ENCODE results near the gene GCHFR. TPM values are rescaled to one million over a fixed set of nuclear protein-coding genes. Genes with fewer than 3 reads are reported as not detected.
A peak's percentile ranks its signal among the peaks of the same experiment; 100 is the strongest.

GCHFR gene
- total RNA-seq, result 9.9 and 23.0 TPM in 2 replicates

GRCh38 chr15:40763801-40764628 lies at the start of gene GCHFR:
Gene GCHFR, plus strand, starts transcription at chr15:40764068. Its CDS starts 113 bp downstream, at chr15:40764181.
- DNase-seq (ENCODE audit: low read depth in 2 of 2), result peak in 1 of 2 donors; percentile 80

- DNase-seq (ENCODE audit: low read depth in 2 of 2), result no peak
These were observed 49.7 kb upstream of the GCHFR start for GRCh38 chr15:40714144-40714543.

GRCh38 chr15:40716165-40716564 lies 47.7 kb upstream of the GCHFR start:
- no peak for DNase-seq (ENCODE audit: low read depth in 2 of 2)

- peak; percentile 89 to 90 for DNase-seq (ENCODE audit: low read depth in 2 of 2)
These were observed 42.2 kb upstream of the GCHFR start for GRCh38 chr15:40721701-40722100.

- DNase-seq (ENCODE audit: low read depth in 2 of 2), result no peak
These were observed 41.5 kb upstream of the GCHFR start for GRCh38 chr15:40722354-40722753.

GRCh38 chr15:40722934-40723333 lies 40.9 kb upstream of the GCHFR start:
- no peak for DNase-seq (ENCODE audit: low read depth in 2 of 2)

GRCh38 chr15:40723919-40724318 lies 39.9 kb upstream of the GCHFR start:
- no peak for DNase-seq (ENCODE audit: low read depth in 2 of 2)

GRCh38 chr15:40731034-40731433 lies 32.8 kb upstream of the GCHFR start:
- DNase-seq (ENCODE audit: low read depth in 2 of 2), result peak; percentile 34 to 86

- no peak for DNase-seq (ENCODE audit: low read depth in 2 of 2)
These were observed 27.3 kb upstream of the GCHFR start for GRCh38 chr15:40736575-40736974.

GRCh38 chr15:40737048-40737447 lies 26.8 kb upstream of the GCHFR start:
- peak in 1 of 2 donors; percentile 53 for DNase-seq (ENCODE audit: low read depth in 2 of 2)

GRCh38 chr15:40739047-40739446 lies 24.8 kb upstream of the GCHFR start:
- no peak for DNase-seq (ENCODE audit: low read depth in 2 of 2)

GRCh38 chr15:40739854-40740253 lies 24.0 kb upstream of the GCHFR start:
- no peak for DNase-seq (ENCODE audit: low read depth in 2 of 2)

GRCh38 chr15:40743485-40743901 lies 20.4 kb upstream of the GCHFR start:
- DNase-seq (ENCODE audit: low read depth in 2 of 2), result no peak

GRCh38 chr15:40743921-40744814 lies 19.7 kb upstream of the GCHFR start:
- DNase-seq (ENCODE audit: low read depth in 2 of 2), result no peak

- no peak for DNase-seq (ENCODE audit: low read depth in 2 of 2)
These were observed 19.1 kb upstream of the GCHFR start for GRCh38 chr15:40744815-40745152.

- DNase-seq (ENCODE audit: low read depth in 2 of 2), result no peak
These were observed 16.9 kb upstream of the GCHFR start for GRCh38 chr15:40746916-40747418.

GRCh38 chr15:40747685-40748631 lies 15.9 kb upstream of the GCHFR start:
- no peak for DNase-seq (ENCODE audit: low read depth in 2 of 2)

- DNase-seq (ENCODE audit: low read depth in 2 of 2), result no peak
These were observed 14.7 kb upstream of the GCHFR start for GRCh38 chr15:40749151-40749630.

- no peak for DNase-seq (ENCODE audit: low read depth in 2 of 2)
These were observed 13.0 kb upstream of the GCHFR start for GRCh38 chr15:40750885-40751284.

- no peak for DNase-seq (ENCODE audit: low read depth in 2 of 2)
These were observed 12.1 kb upstream of the GCHFR start for GRCh38 chr15:40751745-40752144.

- no peak for DNase-seq (ENCODE audit: low read depth in 2 of 2)
These were observed 9.3 kb upstream of the GCHFR start for GRCh38 chr15:40754574-40754882.
